ENCODE results near the gene ATG4D.
"Not testable (repeated sequence)": the region's sequence is repeated elsewhere in the genome, so short reads cannot be mapped to it uniquely, and the experiment has no call there.

ATG4D gene

GRCh38 chr19:10549733-10550132 lies 6.0 kb downstream of the ATG4D start:
- in situ Hi-C loops (cut with MboI; ENCODE audit: low pct_unique_long_range_greater_than_20kb, low sequenced_read_pairs) = no loop called here
- no peak for DNase-seq

DNA sequence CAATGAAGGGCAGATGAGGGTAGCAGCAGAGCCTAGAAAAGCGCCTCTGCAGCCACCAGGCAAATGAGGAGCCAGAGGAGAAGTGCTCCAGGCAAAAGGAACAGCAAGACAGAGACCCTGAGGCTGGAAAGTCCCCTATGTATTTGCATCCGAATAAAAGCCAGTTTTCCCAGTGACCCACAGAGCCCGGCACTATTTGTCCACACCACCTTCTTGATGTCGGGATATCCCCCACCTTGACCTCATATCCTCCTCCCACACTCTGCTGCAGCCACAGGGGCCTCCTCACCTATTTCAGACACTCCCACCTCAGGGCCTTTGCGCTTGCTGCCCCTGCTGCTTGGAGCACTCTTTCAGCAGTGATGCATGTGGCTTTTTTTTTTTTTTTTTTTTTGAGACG lies 6.6 kb downstream of the ATG4D start:
- DNase-seq = no peak
- in situ Hi-C loops (cut with MboI; ENCODE audit: low pct_unique_long_range_greater_than_20kb, low sequenced_read_pairs) = no loop called here

DNA sequence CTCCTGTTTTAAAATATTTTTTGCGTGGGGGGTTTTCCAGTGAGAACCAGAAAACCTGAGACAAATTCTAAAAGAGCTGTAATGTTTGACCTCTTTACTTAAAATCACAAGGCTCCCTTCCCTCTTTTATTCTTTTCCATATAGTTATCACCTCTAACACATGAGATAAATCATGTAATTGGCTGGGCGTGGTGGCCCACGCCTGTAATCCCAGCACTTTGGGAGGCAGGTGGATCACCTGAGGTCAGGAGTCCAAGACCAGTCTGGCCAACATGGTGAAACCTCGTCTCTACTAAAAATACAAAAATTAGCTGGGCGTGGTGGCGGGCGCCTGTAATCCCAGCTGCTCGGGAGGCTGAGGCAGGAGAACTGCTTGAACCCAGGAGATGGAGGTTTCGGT lies 7.3 kb downstream of the ATG4D start:
- DNase-seq; in situ Hi-C loops (cut with MboI; ENCODE audit: low pct_unique_long_range_greater_than_20kb, low sequenced_read_pairs): not testable (repeated sequence)

GRCh38 chr19:10551698-10552301 lies 8.1 kb downstream of the ATG4D start:
- in situ Hi-C loops (cut with MboI; ENCODE audit: low pct_unique_long_range_greater_than_20kb, low sequenced_read_pairs) = no loop called here
- peak; percentile 68 for DNase-seq

- in situ Hi-C loops (cut with MboI; ENCODE audit: low pct_unique_long_range_greater_than_20kb, low sequenced_read_pairs) = no loop called here
Observed at GRCh38 chr19:10552510-10553053, 8.9 kb downstream of the ATG4D start.

DNA sequence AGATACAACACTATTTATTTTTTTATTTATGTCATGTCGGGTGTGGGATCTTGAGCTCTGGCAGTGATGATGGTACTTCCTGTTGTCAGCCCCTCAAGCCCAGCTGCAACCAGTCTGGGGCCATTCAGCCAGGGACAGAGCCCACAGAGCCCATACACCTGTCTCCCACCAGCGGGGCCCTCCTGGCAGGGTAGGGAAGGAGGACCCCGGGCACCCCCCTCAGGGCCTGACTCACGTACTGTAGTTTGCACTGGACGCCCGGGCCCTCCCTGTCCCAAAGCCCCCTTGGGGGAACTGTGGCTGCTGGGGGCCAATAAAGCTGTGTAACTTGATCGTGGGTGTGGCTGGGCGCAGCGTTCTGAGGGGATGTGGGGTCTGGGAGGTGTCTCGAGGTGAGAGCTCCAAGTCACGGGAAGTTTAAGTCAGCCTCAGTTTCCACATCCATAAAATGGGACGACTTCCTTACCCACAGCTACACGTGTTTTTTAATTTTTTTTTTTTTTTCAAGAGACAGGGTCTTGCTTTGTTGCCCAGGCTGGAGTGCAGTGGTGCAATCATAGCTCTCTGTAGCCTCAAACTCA lies 9.5 kb downstream of the ATG4D start:
- in situ Hi-C loops (cut with MboI; ENCODE audit: low pct_unique_long_range_greater_than_20kb, low sequenced_read_pairs) = no loop called here
- DNase-seq = no peak

More at GRCh38 chr19:10552510-10553053, 8.9 kb downstream of the ATG4D start:
- DNase-seq = no peak

- no peak for DNase-seq
- in situ Hi-C loops (cut with MboI; ENCODE audit: low pct_unique_long_range_greater_than_20kb, low sequenced_read_pairs) = no loop called here
Observed at GRCh38 chr19:10553943-10554381, 10.3 kb downstream of the ATG4D start.

GRCh38 chr19:10554760-10555609 lies 11.3 kb downstream of the ATG4D start:
- in situ Hi-C loops (cut with MboI; ENCODE audit: low pct_unique_long_range_greater_than_20kb, low sequenced_read_pairs) = no loop called here
- DNase-seq = no peak

DNA sequence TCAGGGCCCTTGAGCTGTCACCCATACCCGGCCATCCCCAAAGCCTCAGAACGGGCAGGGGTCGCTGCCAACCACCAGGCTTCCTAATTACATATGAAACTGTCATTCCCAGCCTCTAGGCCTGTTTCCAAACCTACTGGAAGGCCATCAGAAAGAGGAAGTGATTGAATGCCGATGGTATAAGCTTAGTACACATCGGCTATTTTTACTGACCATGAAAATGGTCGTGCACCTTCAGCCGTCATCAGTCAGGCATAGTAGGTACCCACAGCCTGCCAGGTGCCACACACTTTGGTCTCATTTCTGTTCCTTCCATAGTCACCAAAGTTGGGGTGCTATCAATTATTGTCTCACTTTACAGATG lies 11.9 kb downstream of the ATG4D start:
- in situ Hi-C loops (cut with MboI; ENCODE audit: low pct_unique_long_range_greater_than_20kb, low sequenced_read_pairs) = no loop called here
- DNase-seq = no peak

- in situ Hi-C loops (cut with MboI; ENCODE audit: low pct_unique_long_range_greater_than_20kb, low sequenced_read_pairs) = no loop called here
- no peak for DNase-seq
Observed at GRCh38 chr19:10557603-10558197, 14.0 kb downstream of the ATG4D start.

DNA sequence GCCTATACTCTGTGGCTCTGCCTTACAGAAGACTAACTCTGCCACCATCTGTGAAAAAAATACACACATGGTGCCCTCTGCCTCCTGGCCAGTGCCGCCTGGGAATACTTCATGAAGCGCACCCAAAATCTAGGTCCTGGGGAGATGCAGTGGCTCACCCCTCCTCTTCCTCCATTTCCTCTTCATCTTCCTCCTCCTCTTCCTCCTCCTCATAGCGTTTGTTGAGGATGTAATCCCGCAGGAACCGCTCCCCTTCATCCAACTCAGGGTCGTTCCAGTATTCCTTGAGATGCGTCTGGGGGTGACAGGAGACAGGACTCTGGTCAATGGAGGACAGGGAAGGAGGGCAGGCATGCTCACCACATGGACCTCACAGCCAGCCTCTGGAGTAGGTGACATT lies 16.4 kb downstream of the ATG4D start:
- in situ Hi-C loops (cut with MboI; ENCODE audit: low pct_unique_long_range_greater_than_20kb, low sequenced_read_pairs) = no loop called here
- DNase-seq = no peak

DNA sequence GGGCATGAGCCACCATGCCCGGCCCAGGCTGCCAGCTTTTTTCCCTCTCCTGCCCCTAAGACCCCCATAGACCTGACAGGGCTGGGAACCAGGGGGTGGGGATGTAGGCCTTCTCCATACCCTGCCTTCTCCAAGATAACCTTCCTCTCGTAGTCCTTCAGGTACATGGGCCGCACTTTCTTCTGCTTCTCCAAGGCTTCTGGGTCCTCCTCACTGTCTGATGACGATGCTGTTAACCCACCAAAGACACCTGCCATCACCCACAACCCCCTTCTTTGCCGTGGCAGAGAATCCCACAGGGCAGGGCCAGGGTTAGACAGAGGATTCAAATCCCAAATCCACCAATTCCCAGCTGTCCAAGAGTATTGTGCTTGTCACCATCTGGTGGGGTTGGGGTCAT lies 18.9 kb downstream of the ATG4D start:
- DNase-seq = no peak
- in situ Hi-C loops (cut with MboI; ENCODE audit: low pct_unique_long_range_greater_than_20kb, low sequenced_read_pairs) = no loop called here

DNA sequence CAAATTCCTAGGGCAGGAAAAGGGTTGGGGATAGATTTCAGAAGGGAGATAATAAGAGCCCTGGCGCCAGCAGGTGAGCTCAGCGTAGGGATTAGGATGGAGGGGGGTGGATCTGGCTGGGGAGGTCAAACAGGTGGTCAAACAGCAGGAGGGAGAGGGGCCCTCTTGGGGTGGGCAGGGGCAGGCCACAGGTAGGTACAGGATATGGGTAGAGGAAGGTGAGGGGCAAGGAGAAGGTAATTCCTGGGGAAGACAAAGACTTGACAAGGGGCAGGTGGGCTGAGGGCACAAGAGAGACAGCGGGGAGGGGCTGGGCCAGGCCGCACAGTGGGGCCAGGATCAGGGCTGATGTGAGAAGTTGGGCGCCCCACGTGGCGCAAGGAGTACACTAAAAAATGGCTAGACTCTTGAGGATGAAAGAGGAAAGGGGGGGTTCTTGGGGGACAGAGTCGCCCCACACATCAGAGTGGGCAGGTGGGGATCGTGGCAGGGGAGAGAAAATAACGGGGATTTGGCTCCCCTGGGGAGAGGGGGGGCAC lies 21.4 kb downstream of the ATG4D start:
- in situ Hi-C loops (cut with MboI; ENCODE audit: low pct_unique_long_range_greater_than_20kb, low sequenced_read_pairs) = no loop called here
- peak; percentile 62 for DNase-seq

GRCh38 chr19:10565567-10566407 lies 22.1 kb downstream of the ATG4D start, which contains the start of gene KRI1:
KRI1 (minus strand) TSS chr19:10566010; CDS start chr19:10565999, 11 bp downstream.
- in situ Hi-C loops (cut with MboI; ENCODE audit: low pct_unique_long_range_greater_than_20kb, low sequenced_read_pairs) = no loop called here
- peak; percentile 98 for DNase-seq

- DNase-seq = no peak
- in situ Hi-C loops (cut with MboI; ENCODE audit: low pct_unique_long_range_greater_than_20kb, low sequenced_read_pairs) = no loop called here
Observed at GRCh38 chr19:10566408-10566657, 22.6 kb downstream of the ATG4D start.

DNA sequence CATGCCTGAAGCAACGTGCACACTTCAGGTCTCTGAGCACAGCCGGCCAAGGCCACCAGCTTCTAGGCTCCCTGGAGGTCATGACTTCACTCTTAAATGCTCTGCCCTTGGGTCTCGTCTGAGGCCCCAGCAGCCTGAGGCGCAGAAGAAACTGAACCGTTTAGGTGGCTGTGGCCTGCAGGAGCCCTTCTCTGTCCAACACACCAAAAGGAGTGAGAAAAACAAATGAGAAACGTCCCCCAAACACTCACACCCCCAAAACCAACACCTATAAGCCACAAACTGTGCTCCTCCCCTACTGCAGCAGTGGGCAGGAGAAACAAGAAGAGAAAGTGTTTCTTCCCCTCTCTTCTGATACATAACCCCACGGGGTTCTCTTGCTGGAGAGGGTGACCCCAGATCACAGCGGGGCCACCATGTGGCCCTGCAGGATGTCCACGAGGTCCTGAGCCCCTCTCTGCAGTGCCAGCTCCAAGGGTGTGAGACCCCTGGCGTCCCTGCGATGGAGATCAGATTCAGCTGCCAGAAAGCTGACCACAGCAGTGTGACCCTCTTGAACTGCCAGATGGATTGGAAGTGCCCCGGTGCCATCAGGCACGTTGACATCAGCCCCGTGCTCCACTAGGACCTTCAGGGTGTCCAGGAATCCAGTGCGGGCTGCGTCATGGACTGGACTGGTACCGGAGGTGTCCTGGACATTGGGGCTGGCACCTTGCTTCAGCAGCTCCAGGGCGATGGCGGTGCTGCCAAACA lies 23.1 kb downstream of the ATG4D start:
- peak; percentile 53 for DNase-seq
- in situ Hi-C loops (cut with MboI; ENCODE audit: low pct_unique_long_range_greater_than_20kb, low sequenced_read_pairs) = no loop called here

- DNase-seq = no peak
- in situ Hi-C loops (cut with MboI; ENCODE audit: low pct_unique_long_range_greater_than_20kb, low sequenced_read_pairs) = no loop called here
Observed at GRCh38 chr19:10567656-10568055, 24.0 kb downstream of the ATG4D start.

Measured in KBM-7 (cell line).